Inferior parietal cortex (tissue), 1 donor: Measurements from ENCODE around the gene CWC27.

Experiments
- DNase-seq: peaks from one replicate; pipeline ENCODE4 v3.0.0-alpha.2; 2016; ENCODE audit errors: extremely low spot score

The CWC27 gene

GRCh38 chr5:65035211-65036206, 266.8 kb downstream of the CWC27 start:
- DNase-seq = peak; percentile 85

DNA sequence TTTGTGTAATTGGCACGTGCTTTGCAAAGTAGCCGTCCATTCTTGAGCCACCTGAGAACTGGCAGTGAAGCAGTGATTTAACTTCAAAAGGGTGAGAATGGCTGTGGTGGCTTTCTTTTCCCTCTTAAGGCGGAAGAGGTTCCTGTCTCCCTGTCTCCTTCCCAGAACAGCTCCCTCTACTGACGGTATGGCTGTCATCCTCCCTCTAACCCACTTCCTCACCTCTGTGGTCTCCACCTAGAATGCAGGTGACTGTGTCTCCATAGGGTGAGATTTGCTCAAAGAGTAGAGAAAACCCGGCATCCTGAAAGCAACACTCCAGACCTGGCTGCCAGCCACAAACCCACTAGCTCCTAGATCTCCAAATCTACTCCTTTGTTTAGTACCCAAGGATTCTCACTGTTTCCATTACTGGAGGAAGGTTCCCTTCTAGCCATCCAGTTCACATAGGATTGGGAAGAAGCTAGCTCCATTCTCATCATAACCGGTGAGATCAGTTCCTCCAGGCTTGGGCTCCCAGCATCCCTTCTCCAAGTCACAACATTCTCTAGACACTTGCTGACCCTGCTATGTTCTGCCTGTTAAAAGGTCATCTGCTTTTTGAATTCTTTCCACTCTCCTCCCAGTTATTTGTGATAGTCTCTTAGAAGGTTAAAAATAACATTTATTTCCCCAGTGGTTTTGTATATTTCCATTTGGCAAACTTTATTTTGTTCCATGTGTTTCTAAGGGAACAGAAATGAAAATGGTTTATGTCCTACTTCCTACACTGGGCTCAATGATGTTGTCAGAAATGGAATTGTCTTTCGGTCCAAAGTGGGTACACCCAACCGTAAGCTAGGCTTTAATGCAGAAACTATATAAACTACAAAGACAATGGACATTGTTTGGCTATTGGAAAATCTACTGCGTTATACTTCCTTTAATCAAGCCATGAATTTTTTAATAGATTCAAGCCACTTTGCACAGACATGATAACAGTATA, 269.4 kb downstream of the CWC27 start:
- no peak for DNase-seq

DNA sequence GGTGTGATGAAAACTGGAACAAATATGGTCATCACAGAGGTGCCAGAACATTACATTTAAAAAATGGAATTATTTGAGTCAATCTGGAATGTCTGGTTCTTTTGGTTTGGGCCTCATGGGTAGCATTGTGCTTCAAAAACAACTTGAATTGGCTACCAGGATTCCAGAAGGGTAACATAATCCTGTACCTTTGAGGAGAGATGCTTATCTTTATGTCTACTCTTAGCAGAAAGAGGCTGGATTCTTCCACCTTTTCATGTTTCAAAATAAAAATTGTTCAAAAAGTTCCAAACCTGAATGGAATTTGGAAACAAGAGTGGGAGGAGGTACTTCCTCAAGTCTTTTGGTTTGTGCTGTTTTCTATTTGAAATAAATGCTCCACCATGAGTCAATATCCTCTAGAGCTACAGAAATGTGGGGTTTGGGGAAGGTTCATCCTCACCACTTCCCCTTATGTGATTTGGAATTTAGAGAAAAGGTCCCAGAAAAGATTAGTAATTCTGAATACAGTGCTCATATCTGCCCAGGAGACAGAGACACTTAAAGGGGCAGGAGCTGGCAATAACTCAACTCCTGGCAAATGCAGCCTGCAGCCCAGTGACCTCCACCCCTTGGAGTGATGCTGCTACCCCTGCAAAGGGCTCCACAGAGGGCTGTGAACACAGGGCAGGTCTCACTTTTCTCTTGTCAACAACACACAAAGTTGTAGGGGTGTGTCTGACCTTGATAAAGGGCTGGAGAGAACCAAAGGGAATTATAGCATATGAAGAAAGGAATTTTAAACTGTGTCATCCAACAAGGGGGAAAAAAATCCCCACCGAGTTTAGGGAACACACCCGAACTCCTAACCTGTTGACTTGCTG, 272.8 kb downstream of the CWC27 start:
- DNase-seq = no peak

GRCh38 chr5:65043843-65044359, 275.2 kb downstream of the CWC27 start:
- no peak for DNase-seq

DNA sequence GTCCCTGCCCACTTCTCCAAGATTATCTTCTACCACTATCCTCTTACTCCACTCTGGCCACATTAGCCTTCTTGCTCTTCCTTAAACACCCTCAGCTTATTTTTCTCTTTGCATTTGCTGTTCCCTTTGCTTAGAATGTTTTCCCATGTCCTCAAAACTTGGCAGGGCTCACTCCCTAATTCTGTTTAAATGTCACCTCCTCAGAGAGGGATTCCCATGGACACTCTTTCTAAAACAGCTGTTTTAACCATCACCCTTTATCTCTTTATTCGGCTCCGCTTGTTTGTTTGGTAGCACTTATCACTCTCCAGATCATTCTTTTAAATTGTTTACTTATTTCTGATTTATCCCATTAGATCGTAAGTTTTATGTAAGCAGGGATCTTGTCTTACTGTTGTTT, 278.5 kb downstream of the CWC27 start:
- no peak for DNase-seq

- DNase-seq = no peak
Measured at GRCh38 chr5:65047948-65048690, 279.4 kb downstream of the CWC27 start.

DNA sequence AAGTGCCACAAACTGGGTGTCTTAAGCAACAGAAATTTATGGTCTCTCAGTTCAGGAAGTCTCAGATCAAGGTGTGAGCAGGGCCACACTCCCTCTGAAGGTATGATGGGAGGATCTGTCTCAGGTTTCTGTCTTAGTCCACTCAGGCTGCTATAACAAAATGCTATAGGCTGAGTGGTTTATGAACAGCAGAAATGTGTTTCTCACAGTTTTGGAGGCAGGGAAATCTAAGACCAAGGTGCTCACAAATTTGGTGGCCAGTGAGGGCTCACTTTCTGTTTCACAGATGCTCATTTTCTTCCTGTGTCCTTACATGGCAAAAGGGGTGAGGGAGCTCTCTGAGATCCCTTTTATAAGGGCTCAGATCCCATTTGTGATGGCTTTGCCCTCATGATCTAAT, 281.4 kb downstream of the CWC27 start:
- DNase-seq = no peak

DNA sequence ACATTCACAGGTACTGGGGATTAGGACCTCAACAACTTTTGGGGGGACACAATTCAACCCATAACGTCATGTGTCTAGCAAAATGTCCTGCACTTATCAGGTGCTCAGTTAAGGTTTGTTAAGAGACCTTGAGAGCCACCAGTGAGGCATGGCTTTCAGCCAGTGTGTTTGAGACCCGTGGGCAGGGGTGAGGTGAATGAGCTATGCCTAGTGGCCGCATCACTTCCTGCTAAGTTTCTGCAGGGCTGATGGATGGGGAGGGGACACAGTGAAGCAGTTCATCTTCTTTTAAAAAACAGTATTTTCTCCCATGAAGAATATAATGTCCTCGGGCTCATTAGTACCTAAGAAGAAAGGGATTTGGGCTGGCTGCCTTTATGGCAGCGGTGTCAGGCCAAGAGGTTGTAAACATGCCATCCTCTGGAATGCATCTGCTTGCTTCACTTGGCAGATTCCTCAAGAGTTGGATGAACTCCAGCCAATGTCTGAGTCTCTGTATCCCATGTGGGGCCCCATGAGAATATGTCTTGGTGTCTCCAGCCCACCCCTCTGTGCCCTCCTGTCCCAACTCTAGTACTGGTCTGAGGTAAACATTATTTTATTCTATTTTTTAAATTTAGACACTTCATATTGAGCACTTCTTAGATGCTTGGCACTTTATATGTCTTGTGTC, 282.2 kb downstream of the CWC27 start:
- no peak for DNase-seq

- DNase-seq = no peak
Measured at GRCh38 chr5:65055938-65056337, 287.2 kb downstream of the CWC27 start.

- no peak for DNase-seq
Measured at GRCh38 chr5:65059681-65060598, 291.2 kb downstream of the CWC27 start.

GRCh38 chr5:65061250-65061973, 292.7 kb downstream of the CWC27 start:
- no peak for DNase-seq

- DNase-seq = no peak
Measured at GRCh38 chr5:65061974-65062353, 293.2 kb downstream of the CWC27 start.

- DNase-seq = no peak
Measured at GRCh38 chr5:65062469-65063083, 293.8 kb downstream of the CWC27 start.

DNA sequence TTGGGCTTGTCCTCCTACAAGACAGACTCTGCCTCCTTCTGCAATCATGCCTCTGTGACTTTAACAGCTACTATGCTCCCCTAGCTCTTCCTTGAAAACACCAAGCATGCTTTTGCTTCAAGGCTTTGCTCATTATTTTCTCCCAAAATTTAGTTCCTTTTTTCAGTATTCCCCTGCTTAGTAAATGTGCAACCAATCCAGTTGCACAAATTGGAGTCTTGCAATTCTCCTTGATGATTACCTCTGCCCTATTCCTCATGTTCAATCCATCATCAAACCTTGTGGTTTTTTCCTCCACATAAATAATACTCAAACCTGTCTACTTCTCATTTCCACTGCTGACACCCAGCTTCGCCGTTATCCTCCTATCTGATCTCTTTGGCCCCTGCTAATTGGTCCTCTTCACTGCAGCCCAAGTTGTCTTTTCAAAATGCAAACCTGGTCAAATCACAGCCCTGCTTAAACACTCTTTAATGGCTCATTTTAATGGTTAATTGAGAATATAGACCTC, 296.3 kb downstream of the CWC27 start:
- no peak for DNase-seq

DNA sequence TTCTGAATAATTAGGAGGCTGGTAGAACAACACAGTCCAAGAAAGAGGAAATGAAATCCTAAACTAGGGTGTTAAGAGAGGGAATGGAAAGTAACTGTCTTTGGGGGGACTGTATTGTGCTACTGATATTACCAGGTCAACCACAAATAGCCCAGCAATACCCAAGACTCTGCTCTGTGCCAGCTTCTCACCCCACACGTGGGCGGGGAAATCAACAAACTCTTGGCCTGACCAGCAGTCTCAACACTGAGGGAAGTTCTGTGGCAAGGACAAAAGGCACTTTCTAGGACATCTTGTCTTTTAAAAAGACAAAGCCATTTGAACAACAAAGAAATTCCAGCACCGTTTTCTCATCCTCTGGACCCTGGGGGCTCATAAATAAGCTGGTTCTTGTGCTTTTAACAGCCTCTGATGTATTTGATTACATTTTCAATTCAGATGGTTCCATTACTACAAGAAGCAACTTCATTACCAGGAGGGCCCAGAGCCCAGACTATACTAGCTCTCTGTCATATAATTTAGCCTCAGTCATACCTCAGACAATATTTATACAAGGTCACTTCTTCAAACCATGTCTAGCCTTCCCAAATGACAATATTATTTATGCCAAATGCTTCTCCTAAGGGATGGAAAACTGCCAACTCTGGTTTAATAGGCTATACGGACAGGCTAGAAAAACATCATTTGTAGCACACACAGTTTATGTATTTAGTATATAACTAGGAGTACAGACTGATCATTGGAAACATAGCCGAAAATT, 297.8 kb downstream of the CWC27 start:
- DNase-seq = no peak

DNA sequence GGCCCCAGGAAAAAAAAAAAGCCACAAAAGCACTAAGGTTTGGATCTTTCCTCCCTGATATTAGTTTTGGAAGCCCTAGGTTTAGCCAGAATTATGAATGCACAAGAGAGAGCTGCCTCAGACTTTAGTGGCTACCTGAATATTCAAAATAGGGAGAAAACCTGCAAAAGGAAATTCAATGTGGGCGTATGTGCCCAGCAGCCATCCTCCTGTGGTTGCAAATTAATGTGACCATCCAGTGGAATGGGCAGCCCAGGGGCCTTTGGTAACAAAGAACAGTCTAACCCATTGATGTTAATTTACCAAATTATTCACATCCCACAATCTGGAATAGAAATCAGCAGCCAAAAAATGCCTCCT, 298.4 kb downstream of the CWC27 start:
- no peak for DNase-seq
